AG09309 (cell line): ENCODE results near the gene HIVEP3.

Source experiments
- DNase-seq: peaks from one replicate; pipeline ENCODE4 v3.0.0-alpha.2; 2010; ENCODE audit warnings: low read depth
- H3K4me3 ChIP-seq: 2 replicates; pipeline ENCODE4 v1.5.1; 2011; ENCODE audit warnings: mild to moderate bottlenecking, low read depth, low read length, moderate library complexity; ENCODE audit not compliant: control insufficient read depth
- TF ChIP-seq, protein P1 (sequence below): IDR thresholded peaks from 2 replicates; pipeline ENCODE4 v1.5.1; 2011; ENCODE audit warnings: mild to moderate bottlenecking, low read depth, low read length, inconsistent platforms; ENCODE audit not compliant: insufficient read depth, control insufficient read depth; ENCODE audit errors: missing control alignments

HIVEP3 gene

DNA sequence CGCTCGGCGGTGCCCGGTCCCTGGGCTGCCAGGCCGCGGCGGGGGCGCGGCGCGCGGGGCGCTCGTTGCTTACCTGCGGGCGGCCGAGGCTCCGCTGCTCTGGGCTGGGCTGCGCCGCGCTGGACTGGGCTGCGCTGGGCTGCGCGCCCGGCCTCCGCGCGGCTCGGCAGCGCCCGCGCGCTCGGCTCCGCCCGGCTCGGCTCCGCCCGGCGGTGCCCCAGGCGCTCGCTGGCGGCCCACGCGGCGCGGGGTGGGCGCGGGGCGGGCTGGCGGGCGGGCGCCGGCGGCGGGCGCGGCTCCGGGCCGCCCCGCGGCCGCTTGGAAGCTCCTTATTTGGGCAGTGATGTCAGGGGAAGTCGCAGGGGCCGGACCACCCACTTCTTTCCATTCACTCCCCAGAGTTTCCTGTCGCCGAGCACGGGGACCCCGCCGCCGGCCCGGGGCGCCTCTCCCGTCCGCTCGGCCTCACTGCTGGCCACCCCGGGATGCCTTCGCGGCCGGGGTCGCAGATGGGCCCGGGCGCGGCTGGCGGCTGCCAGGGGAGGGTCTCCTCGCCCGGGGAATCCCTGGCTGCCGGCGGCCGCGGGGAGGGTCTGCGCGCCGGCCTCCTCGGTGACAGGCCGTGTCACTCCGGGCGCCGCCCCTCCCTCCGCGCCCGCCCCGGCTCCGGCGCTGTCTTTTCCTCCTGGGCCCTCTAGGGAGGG is 256.5 kb downstream of the HIVEP3 start:
- DNase-seq: peak; percentile 41

DNA sequence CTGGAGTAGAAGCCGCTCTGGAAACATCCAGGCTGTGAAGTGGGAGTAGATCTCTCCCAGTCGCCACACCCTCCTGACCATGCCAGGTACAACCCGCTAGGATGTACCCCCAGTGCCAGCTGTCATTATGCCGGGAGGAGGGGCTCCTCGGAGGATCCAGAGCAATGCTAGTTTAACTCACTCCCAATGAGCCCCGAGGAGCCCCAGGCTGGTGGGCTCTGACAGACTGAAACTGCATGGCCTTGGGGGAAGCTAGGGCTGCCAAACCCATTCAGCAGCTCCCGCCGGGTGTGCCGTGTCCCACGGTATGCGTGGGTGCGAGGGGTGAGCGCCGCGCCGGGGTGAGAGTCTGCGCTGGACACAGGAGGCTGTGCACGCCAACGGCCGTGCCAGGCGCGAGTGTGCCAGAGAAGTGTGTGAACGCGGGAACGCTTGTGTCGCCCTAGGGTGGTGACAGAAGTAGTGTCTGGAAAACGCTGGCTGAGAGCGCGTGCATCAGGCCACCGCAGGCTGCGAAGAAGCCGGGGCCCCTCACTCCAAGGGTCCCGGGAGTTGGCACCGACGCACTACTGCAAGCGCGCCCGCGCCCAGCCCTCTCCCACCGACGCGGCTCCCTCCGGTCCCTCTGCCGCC is 257.2 kb downstream of the HIVEP3 start:
- TF ChIP-seq, protein P1, sequence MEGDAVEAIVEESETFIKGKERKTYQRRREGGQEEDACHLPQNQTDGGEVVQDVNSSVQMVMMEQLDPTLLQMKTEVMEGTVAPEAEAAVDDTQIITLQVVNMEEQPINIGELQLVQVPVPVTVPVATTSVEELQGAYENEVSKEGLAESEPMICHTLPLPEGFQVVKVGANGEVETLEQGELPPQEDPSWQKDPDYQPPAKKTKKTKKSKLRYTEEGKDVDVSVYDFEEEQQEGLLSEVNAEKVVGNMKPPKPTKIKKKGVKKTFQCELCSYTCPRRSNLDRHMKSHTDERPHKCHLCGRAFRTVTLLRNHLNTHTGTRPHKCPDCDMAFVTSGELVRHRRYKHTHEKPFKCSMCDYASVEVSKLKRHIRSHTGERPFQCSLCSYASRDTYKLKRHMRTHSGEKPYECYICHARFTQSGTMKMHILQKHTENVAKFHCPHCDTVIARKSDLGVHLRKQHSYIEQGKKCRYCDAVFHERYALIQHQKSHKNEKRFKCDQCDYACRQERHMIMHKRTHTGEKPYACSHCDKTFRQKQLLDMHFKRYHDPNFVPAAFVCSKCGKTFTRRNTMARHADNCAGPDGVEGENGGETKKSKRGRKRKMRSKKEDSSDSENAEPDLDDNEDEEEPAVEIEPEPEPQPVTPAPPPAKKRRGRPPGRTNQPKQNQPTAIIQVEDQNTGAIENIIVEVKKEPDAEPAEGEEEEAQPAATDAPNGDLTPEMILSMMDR: no peak
- peak overlapping the region; percentile 57 for H3K4me3 ChIP-seq
- no peak for DNase-seq

More for the DNA sequence above, 256.5 kb downstream of the HIVEP3 start:
- TF ChIP-seq, protein P1: no peak
- H3K4me3 ChIP-seq: peak overlapping the region; percentile 57

DNA sequence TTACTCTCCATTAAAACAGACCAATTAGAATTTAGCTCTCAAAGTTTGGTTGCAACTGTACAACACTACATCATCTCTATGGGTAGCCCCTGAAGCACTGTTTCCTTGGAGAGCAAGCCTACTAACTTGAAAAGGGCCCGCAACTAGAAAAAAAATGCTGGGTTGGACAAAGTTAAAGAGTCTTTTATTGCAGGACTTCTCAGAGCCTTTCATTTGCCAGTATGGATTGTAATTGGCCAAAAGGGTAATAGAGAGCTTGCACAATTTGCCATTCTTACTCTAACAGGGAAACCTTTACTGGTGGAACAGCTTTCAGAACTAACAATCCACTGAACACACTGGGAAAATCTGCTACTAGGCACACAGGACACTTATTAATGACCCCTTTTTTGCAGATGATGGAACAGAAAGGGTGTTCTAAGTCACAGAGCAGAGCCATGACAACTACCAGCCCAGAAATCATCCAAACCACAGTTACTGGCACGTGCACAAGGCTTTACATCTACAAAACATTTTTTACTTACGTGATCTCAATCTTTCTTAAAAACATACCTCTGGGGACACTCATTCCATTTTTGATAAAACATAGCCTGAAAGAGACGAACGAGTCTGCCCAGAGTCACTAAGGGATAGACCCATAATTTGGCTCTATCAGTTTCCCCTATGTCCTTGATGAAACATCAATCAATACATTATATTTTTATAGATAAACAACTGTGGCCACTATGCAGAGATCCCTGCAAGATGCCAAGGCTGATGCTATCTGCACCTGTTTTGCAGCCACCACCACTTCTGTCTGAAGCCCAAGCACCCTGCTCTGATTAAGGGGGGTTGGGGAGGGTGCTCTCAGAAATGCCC is 257.9 kb downstream of the HIVEP3 start:
- DNase-seq: no peak
- TF ChIP-seq, protein P1: no peak
- peak overlapping the region; percentile 57 for H3K4me3 ChIP-seq

DNA sequence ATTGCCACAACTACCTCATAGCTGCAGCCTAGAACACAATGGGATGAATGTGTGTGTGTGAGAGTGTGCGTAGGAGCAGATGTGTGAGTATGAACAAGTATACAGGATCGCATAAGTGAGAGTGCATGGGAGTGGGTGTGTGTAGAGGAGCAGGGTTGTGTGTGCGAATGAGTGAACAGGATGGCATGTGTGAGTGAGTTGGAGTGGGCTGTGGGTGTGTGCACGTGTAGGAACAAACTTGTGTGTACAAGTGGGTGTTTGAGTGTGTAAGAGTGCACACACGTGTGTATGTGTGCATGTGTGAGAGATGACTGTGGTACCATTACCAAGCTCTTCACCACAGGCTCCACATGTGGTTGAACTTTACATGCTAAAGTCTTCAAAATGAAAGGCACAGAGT is 258.8 kb downstream of the HIVEP3 start:
- TF ChIP-seq, protein P1: no peak
- DNase-seq: no peak
- H3K4me3 ChIP-seq: no peak overlapping the region

DNA sequence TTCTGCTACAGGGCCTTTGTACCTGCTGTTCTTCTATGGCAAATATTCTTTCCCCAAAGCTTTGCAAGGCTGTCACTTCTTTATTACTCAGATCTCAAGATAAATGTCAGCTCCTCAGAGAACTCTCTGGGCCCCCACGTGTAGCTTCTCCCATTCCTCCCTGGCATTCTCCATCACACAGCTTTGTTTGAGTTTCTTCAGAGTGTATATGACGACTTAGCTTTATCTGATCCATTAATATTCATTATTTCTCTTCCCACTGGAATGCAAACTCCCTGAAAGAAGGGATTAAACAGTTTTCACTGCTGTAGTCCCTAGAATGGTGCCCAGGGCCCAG is 259.6 kb downstream of the HIVEP3 start:
- no peak for DNase-seq
- TF ChIP-seq, protein P1: no peak
- no peak overlapping the region for H3K4me3 ChIP-seq

DNA sequence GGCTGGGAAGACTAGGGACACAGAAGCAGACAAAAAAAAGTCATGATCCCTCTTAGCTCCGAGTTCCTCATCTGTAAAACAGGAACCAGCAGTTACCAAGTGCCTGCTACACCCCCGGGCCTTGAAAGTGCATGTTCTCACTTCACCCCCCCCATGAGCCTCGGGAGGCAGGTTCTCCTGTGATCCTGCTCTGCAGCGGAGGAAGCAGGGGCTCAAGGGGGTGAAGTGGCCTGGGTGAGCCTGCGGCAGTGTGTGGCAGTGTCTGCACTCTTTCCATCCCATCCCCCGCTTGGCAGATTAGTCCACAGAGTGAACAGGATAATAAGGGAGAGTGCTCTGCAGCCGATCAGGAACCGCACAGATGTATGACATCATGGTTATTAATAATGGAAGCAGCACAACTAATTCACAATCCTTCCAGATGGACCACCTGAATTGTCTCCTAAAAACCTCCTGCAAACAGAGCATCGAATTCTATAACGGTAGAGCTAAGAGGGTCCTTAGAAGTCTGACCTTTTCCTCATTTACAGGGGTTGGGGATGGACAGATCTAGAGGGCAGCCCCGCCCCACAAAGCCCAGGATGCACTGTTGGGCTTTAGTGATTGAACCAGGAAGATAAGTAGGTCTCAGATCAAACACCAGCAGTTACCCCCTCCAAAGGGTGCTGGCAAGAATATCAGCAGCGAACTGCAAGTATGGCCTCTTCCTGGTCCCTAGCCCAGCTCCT is 260.1 kb downstream of the HIVEP3 start:
- no peak for DNase-seq
- TF ChIP-seq, protein P1: no peak
- H3K4me3 ChIP-seq: no peak overlapping the region
